DMS53 (cell line): Measurements from ENCODE around the gene SPINDOC.
"Not testable (repeated sequence)": the region's sequence is repeated elsewhere in the genome, so short reads cannot be mapped to it uniquely, and the experiment has no call there.

ENCODE experiments used
- DNase-seq: peaks from one replicate; lab custom pipeline; 2025; lab: John Stamatoyannopoulos, UW

Gene SPINDOC

DNA sequence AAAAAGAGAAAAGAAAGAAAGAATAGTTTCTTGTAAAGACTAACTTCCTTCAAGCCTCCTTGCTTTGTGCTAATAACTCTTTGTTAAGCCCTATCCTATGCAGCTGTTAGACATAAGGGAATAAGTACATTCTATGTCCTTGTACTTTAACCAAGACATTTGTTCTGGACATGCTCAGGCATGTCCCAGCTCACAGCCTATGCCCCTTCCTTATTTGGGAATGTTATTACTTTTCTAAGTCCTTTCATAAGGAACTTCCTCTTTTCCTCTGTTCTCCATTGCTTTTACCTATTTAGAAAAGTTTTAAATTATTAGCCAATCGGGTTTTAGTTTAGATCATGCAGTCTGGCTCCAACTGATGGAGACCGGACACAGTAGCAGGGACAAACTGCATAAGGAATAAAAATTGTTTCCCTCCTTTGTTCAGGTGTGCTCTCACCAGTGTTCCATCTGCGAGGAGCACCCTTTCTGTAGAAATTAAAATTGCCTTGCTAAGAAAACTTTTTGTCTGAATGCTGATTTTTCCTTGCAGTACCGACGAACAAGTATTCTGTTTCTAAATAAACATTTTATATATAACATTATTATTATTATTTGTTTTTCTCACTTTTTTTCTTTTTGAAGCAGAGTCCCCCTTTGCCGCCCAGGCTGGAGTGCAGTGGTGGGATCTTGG lies 21.6 kb upstream of the SPINDOC start:
- DNase-seq: no peak

DNA sequence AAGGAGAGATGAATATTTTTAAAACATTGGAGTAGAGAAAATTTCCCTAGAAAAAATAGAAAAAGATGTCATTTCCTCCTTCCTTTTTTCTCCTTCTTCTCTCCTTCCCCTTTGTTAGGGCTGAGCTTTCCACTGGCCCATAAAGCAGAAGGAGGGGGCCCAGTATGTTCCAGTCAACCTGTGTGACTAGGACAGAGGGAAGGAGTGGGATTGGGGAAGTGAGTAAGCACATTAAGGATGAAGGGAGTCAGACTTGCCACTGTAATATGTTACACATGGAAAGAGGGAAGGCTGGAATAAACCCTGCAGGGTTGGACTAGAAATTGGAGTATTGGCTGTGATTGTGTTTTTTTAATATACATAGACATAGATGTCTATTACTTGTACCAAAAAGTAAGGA lies 20.1 kb upstream of the SPINDOC start:
- DNase-seq: no peak

GRCh38 chr11:63795066-63795465 lies 18.2 kb upstream of the SPINDOC start:
- no peak for DNase-seq

- no peak for DNase-seq
Observed at GRCh38 chr11:63800921-63801320, 12.3 kb upstream of the SPINDOC start.

- DNase-seq: peak; percentile 63
Observed at GRCh38 chr11:63802637-63803414, 10.4 kb upstream of the SPINDOC start.

GRCh38 chr11:63804259-63804658 lies 9.0 kb upstream of the SPINDOC start:
- DNase-seq: peak; percentile 73

GRCh38 chr11:63805844-63806415 lies 7.3 kb upstream of the SPINDOC start:
- DNase-seq: no peak

DNA sequence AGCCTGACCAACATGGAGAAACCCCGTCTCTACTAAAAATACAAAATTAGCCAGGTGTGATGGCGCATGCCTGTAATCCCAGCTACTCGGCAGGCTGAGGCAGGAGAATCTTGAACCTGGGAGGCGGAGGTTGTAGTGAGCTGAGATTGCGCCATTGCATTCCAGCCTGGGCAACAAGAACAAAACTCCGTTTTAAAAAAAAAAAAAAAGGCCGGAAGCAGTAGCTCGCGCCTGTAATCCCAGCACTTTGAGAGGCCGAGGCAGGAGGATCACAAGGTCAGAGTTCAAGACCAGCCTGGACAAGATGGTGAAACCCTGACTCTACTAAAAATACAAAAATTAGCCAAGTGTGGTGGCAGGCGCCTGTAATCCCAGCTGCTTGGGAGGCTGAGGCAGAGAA lies 2.9 kb upstream of the SPINDOC start:
- DNase-seq: not testable (repeated sequence)

DNA sequence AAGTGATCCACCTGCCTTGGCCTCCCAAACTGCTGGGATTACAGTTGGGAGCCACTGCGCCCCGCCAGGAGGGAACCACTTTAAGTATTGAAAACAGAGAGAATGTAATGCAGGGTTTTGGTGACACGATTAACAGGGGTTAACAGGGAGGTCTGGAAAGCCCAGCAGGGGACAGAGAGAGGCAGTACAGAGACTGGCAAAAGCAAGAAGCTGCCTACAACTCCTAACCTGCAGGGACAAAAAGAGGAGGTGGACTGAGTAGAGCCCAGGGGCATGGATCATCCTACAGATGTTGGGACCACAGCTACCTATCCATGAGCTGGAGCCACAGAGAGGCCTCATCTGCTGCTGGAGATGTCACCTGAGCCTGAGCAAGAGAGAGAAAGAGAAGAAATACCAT lies 1.7 kb upstream of the SPINDOC start:
- no peak for DNase-seq

DNA sequence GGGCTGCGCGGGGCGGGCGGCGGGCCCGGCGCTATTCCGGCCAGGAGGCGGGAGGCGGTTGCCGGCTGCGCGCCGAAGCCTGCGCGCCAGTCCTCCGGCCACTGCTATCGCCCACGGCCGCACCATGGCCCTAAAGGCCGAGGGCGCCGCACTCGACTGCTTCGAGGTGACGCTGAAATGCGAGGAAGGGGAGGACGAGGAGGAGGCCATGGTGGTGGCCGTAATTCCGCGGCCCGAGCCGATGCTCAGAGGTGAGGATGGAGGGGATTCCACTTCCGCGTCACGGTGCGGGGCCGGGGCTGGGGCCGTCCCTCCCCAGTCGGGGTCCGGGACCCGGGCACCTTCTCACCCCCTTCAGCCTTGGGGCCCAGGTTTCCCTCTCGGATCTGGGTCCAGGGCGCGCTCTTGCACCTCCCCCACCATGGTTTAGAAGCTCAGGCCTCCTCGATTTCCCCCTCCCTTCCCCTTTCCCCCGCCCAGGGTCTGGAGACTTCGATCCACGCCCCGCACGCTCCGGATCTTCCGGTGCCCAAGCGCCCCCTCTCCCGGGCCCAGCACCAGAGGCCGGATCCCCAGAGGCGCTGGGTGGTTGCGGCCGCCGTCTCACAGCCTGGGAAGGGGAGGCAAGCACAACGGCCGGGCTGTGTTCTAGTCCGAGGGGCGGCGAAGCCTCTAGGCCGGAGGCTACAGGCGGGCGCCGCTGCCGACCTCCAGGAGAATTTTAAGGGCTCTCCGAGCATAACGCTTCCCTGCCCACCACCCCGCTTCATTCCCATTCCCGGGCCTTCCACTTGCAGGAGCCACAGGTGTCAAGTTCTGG lies 517 bp downstream of the SPINDOC start:
- DNase-seq: peak; percentile 79

DNA sequence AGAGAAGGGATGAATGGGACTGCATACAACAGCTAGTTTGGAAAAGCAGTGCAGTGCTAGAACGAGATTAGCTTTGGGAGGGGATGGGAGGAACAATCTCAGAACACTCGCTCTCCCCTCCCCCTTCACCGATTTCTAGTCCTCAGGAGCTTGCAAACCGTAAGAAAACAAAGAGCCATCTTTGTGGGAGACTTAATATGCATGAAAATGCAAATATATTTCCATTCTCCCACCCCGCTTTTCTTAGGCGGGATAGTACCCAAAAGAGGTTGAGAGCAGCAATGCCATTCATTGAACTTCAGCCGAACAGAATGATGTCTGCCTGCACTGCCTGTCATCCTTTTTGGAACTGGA lies 1.1 kb downstream of the SPINDOC start:
- DNase-seq: peak; percentile 51

DNA sequence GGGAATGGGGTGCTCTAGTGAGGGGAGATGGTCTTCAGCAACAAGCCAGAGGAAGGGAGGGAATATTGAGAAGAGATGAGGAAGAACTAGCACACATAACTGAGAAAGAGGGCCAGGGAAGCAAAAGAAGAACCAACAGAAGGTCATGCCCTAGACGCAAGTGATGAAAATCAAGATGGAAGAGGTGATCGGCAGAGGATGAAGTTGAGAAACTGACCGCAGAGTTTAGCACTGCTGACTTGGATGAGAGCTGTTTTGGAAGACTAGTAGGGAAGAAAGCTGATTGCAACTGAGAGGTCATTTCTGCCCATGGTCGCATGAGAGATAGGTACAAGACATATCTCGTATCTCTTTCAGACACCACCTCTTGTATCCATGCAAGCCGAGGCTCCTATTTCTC lies 2.9 kb downstream of the SPINDOC start:
- no peak for DNase-seq

DNA sequence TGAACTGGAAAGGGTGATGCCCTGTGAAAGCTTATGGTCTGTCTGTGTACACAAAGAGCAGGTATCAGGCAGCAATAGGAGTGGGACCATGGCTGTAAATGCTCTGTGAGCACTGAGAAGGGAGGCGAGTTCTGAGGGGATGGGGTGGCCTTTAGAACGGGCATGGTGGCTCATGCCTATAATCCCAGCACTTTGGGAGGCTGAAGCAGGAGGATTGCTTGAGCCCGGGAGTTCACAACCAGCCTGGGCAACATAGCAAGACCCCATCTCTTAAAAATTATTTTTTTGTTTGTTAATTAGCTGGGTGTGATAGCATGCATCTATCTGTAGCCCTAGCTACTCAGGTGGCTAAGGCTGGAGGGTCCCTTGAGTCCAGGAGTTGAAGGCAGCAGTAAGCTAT lies 3.5 kb downstream of the SPINDOC start:
- DNase-seq: no peak

GRCh38 chr11:63817758-63818498 lies 4.7 kb downstream of the SPINDOC start:
- DNase-seq: no peak

DNA sequence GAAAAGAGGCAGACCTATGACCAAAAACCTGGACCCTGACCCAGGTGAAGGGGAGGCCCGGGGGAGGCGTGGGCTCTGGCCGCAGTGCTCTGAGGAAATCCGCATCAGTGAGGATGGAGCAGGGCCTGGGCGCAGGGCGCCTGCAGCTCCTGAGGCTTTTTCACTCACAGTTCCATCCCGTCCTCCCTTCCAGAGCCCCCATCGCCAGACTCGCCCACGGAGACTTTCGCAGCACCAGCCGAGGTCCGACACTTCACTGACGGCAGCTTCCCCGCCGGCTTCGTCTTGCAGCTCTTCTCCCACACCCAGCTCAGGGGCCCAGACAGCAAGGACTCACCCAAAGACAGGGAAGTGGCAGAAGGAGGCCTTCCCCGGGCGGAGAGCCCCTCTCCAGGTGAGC lies 5.4 kb downstream of the SPINDOC start:
- DNase-seq: no peak

DNA sequence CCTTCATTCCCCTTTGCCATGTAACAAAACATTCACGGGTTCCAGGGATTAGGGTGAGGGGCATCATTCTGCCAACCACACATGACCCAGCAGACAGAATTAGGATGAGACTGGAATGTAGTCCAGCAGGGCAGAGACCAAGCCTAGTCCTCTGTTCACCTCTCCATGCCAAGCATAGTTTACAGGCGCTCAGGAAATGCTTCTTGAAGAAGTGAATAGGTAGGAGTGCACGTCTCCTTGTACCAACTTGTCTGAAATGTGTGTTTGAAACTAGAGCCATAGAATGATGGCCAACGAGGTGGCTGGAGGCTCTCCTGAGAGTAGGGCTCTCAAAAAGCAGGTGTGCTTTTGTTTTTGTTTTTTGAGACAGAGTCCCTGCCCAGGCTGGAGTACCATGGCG lies 8.2 kb downstream of the SPINDOC start:
- DNase-seq: no peak

GRCh38 chr11:63826471-63827190 lies 13.4 kb downstream of the SPINDOC start:
- DNase-seq: no peak

DNA sequence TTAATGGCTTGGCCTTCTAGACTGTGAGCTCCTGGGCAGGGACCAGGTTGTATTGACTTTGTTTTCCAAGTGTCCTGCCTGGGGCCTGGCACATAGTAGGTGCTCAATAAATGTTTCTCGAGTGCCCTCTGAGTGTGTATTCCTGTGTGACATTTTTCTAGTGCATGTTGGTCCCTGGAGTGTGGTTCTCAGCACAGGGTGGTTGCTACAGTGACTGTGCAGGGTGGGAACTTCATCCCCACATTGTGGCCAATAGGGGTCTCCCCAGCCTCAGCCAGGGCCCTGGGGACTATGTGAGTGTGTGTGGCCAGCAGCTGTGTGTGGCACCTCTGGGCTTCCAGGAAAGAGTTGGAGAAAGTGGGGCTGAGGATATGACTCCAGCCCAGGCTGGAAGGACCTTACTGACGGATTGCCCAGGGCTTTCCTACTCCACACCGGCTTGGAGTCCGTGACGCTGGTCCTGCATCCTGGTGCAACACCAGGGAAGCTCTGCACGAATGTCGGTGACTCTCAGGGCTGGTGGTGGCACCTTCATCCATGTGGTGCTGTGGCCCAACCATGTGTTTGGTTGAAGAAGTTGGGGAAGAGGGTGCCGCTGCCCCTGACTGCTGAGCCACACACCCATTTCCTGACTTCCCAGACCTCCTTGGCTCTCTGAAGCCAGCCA lies 16.7 kb downstream of the SPINDOC start:
- peak; percentile 29 for DNase-seq

- no peak for DNase-seq
Observed at GRCh38 chr11:63831326-63831725, 18.1 kb downstream of the SPINDOC start.

DNA sequence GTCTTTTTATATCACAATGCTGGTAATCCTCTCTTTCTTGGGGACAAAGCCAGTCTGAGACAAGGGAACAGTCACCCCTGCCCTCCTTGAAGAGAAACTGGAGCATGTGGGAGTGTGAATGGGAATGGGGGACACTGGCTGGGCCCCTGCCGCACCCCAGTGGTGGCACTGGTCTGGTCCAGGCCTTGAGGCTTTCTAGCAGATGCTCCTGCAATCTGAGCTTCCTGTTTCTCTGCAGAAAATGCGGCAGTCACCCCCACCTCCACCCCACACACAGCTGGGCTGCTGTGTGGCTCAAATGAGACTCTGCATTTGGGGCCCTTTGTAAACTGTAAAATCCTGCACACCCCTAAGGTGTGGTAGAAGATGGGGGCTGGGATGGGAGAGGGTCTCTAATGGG lies 19.1 kb downstream of the SPINDOC start:
- no peak for DNase-seq

DNA sequence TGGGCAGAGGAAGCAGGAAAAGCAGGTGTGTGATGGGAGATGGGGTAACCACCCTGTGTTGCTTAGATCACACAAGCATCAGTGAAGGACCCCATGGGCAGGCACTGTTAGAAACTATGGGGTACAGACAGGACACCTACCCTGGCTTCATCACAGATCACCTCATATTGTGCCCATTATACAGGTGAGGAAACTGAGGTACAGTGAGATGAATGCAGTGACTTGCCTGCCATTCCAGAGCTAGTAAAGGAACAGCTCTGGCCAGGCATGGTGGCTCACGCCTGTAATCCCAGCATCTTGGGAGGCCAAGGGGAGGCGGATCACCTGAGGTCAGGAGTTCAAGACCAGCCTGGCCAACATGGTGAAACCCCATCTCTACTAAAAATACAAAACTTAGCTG lies 19.8 kb downstream of the SPINDOC start:
- DNase-seq: no peak
